ENCODE data around the gene HCFC2. TPM values are rescaled to one million over a fixed set of nuclear protein-coding genes. Genes with fewer than 3 reads are reported as not detected.
A peak's percentile ranks its signal among the peaks of the same experiment; 100 is the strongest.

The HCFC2 gene
- total RNA-seq, 1 donor from 2014 or later, result 10.0 TPM

DNA sequence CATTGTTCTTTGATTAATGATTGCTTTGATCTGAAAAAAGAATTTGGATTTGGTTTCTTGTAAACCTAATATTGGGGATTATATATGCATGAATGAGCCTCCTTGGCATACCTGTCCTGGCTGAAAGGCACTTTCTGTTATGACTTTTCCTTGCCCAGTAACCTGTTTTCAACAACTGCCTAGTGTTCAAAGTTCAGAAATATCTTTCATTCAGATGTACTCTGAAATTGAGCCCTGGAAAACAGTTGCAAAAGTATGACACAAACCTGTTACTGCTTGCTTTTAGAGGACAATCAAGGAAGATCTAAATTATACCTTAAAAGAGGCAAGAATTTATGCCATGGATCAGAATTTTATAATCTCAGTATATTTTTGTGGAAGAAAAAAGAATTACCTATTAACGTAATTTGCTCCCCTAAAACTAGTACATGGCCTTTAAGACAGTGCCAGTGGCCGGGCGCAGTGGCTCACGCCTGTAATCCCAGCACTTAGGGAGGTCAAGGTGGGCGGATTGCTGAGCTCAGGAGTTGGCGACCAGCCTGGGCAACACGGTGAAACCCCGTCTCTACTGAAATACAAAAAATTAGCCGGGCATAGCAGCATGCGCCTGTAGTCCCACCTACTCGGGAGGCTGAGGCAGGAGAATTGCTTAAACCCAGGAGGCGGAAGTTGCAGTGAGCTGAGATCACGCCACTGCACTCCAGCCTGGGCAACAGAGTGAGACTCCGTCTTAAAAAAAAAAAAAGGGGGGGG, 50.7 kb downstream of the HCFC2 start:
- DNase-seq (ENCODE audit: low spot score) (peak; percentile 62), ATAC-seq (peak; percentile 83)

DNA sequence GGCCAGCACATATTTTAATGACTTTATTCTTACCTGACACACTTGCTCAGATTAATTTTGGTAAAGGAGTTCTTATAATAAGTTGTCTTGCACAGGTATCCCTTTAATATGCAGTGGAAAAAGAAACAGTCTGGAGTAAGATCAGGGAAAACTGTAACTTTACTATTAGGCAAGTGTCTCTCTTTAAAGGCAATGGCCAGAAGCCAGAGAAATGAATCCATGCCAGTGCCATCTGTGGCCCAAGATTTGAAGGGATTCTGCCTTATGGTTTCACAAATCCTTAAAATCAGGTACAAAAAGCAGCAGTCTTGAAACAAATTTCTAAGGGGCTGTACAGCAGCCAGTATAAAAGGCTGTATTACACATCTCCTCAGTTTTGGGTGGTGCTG, 51.2 kb downstream of the HCFC2 start:
- ATAC-seq (peak; percentile 57), DNase-seq (ENCODE audit: low spot score) (no peak)

DNA sequence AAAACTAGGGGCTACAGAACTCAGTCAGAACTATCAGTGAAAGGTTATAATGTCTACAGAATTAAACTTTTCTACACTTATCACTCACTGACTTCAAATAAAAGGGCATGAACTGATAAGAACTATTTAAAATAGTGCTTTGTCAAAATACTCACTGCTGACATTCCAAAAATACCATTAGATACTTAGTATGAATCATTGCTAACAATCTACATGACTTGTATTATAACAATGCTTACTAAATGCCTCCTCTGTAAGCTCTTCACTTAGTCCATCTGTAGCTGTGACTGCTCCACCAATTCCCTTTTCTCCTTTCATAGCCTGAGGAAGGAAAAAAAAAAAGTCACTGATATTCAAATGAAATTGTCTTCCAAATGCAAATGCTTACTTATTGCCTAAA, 56.7 kb downstream of the HCFC2 start:
- DNase-seq (ENCODE audit: low spot score) (no peak), ATAC-seq (no peak)

DNA sequence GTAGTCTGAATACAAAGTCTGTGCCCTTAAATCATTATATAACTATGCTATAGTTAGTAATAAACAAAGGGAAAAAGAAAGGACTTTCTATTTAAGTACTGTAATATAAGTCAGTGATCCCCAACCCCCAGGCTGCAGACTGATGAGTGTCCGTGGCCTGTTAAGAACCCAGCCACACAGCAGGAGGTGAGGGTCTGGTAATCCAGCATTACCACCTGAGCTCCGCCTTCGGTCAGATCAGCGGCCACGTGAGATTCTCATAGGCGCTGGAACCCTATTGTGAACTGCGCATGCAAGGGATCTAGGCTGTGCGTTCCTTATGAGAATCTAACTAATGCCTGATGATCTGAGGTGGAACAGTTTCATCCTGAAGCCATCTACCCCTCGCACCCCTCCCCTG, 58.0 kb downstream of the HCFC2 start:
- DNase-seq (ENCODE audit: low spot score), result no peak
- ATAC-seq, result no peak

DNA sequence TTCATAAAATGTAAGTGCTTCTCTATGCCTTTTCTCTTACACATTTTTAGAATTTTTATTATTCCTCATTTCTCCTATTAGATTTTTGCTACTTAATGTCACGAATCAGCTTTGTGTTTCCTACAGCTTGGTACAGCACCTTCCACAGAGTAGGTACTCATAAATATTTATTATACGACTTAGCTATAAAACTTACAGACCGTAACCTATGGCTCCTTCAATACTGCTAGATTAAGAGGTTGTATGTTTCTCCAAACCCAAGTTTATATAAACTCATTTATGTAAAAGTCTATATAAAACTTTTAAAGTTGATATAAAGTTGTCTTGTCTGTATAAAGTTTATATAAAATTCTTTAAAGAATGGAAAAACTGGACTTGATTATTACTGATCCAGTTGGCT, 62.2 kb downstream of the HCFC2 start:
- no peak for DNase-seq (ENCODE audit: low spot score)
- no peak for ATAC-seq

DNA sequence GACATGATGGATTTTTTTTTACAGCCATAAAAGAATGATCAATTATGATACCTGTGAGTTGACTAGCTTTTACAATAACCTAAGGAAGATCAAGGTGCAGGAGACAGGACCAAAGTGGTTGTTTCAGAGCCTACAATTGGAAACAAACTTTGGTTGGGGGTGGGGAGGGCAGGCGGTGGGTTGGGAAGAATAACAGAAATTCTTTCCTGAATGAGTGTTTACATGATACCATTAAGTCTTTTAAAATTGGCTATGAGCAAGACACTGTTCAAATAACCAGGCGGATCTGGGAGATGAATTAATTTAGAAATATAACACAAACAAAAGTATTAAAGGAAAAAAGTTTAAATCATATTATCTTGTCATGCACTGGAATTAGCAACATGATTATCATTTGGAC, 66.4 kb downstream of the HCFC2 start:
- ATAC-seq, result no peak

DNA sequence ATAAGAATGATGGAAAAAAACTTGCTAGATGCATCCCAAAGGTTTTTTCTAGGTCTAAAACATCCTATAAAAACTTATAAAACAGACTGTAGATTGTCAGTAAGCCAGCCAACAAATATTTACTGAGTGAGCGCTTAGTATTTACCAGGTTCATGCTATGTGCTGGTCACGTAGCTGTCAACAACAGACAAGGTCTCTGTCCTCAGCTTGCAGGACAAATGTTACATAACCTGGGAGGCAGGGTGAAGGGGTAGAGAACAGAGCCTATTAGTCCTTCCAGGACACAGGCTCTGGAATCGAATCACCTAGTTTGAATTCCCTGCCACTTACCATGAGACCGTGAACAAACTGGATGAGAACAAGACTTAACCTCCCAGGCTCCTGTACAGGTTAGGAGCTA, 67.3 kb downstream of the HCFC2 start:
- peak; percentile 89 for ATAC-seq
- DNase-seq (ENCODE audit: low spot score), result peak; percentile 78

More for the DNA sequence above, 66.4 kb downstream of the HCFC2 start:
- no peak for DNase-seq (ENCODE audit: low spot score)

DNA sequence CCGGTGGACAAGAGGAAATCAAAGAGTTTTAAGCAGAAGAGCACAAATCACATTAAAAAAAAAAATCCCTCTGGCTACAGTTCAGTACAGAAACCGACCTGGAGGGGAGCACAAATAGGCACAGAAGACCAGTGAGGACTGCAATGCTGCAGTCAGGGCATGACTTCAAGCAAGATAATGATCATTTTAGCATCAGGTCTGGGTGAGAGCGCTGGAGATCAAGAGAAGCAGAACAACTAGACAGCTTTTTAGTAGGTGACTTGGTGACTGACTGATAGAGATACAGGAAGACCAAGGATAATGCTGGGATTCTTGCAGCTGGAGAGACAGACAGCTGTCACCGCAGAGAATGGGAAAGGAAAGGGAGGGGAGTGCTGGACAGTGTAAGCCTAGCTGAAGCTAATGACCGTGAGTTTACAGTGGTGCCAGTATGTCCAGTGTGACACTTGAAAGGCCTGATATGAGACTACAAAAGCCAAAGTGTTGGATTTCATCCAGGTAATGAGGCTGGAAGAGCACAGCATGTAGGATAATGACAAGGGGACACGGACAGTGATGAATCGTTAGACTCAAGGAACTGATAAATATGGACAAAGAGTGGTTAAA, 68.1 kb downstream of the HCFC2 start:
- ATAC-seq (peak; percentile 67), DNase-seq (ENCODE audit: low spot score) (no peak)

DNA sequence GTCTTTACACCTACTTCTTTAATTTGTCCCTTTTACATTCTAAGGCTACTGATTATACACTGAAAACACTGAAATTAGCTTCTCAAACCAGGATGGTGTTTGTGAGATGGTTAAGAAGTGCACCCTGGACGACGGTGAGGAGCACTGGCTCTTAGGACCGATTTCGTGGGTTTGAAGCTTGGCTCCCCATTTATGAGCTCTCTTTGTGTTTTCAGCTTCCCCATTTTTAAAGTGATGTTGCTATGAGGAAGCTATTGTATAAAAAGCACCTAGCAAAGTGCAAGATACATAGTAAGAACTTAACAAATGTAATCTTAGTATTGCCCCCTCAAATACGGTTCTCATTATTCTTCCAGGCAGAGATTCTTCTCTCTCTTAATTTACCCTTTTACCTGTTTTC, 69.0 kb downstream of the HCFC2 start:
- no peak for ATAC-seq
- no peak for DNase-seq (ENCODE audit: low spot score)

DNA sequence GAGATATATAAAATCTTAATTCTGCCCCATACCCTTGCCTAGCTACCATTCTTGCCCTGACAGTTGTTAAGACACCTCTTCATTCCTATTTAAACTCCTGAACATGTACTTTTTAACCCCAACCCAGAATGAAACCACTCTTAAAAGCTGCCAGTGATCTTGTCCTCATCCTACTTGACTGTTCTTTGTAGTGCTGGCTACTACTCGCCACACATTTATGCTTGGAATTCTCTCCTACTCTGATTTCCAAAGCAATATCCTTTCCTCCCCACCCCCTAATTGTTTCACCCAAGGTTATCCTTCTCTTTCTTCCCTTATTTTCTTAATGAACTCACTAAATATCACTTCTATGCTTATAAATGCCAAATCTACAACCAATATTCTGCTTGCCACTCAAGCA, 69.5 kb downstream of the HCFC2 start:
- ATAC-seq, result no peak
- no peak for DNase-seq (ENCODE audit: low spot score)

DNA sequence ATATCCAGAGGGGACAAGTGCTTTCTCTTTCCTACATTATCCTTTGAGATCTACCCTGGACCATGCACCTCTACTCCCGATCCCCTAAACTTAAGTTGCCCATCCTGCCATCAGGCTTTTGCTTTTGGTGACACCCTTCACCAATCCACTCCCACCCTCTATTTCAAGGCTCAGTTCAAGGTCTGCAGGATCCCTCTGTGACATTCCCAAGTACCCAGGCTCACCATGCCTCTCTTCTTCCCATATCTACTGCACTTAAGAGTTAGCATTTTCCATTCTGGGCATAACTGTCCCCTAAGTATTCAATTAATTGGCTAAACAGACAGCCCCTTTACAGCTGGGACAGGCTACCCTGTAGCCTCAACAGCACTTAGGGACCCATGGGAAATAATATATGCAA, 70.6 kb downstream of the HCFC2 start:
- ATAC-seq (no peak), DNase-seq (ENCODE audit: low spot score) (no peak)

DNA sequence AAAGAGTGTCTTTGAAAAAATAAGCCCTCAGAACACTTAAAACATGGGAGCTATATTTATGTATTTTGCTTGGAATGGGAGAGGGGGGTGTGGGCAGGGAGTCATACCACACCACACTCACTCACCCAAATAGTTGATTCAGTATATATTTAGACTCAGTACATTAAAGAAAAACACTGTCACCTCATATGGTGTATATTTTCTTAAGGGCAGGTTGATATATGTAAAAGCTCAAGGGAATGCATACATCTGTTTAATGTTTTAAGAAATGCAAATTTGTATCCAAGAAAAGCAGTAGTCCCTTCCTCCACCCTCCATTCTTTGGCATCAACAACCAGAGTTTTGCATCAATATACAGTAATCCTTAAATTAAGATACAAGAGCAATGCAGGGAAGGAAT, 72.2 kb downstream of the HCFC2 start:
- no peak for DNase-seq (ENCODE audit: low spot score)
- ATAC-seq, result no peak

DNA sequence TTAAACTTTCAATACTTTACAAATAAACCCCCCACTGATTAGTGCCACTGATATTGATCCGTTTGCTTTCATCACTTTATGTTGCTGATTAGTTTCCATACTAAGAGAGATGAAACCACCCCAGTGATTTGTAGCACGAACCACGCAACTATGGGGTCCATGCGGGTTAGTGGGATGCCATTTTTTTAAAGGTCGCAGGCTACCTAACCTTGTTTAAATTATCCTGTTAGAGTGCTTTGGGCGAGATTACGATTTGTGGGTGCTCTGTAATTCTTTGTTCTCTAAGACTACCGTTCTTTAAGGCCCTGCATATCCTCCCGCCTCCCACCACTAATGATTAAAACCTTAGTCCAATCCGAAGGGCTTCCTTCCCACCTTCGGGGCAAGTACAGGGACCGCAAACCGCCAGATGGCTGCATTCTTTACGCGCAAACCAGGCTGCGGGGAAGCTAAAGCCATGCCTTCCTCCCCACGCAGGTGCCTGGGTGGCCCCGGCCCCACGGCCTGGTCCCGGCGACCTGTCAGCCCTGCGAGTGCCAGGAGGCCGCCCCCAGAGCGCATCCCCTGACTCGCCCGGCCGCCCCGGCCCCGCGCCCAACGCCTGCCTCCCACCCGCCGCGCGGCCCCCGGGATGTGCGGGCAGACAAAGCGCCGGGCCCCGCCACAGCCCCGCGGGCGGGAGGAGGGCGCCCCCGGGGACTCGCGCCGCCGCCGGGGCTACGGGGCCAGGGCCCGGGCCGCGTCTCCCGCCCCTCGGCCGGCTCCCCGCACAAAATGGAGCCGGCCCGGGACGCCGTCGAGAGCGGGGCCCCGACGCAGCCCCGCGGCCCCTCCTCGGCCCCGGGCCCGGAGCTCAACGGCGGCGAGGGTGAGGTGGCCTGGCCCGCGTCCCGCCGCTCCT, 72.9 kb downstream of the HCFC2 start:
- DNase-seq (ENCODE audit: low spot score) (peak; percentile 61), ATAC-seq (peak; percentile 20)

DNA sequence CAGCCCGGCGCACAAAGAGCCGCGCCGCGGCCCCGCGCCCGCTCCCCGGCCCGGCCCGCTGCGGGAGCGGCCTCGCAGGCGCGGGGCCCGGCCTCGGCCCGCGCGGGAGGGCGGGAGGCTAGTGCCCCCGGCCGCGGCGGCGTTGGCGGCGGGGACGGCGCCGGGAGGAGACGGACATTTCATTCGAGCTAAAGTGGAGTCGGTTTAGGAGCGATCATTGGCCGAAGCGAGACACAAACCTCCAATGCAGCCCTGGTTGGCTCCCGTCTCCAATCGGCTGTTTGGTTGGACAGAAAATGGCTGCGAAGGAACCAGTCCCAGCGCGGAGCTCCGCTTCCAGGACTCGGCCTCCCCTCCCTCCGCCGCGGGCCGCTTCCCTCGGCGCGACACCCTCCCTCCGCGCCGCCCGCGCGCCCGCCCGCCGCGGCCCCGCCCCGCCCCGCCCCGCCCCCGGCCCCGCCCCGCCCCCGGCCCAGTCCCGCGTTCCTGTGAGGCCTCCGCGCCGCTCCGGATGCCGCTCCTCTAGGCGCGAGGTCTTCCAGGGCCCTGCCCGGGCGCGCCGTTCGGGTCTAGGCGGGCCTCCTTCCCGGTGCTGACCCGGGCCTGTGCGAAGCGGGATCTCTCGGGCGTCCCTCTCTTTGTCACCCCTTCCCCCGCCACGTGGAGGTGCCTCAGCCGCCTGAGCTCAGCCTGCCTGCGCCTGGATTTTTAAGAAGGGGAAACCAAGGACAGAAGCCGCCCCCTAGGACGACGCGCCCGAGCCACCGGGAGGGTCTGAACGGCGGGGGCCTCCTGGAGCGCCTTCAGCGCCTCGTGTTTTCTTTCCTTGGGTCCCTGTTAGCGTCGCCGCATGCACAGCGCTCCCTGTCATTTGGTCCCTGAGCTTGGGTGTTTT, 73.8 kb downstream of the HCFC2 start, which contains the start of gene NFYB:
TSS of gene NFYB (minus strand) at position 309 of the 895 bp plus-strand sequence. CDS start 2,757 bp downstream, outside the sequence.
- ATAC-seq (peak; percentile 93), DNase-seq (ENCODE audit: low spot score) (peak; percentile 96)

DNA sequence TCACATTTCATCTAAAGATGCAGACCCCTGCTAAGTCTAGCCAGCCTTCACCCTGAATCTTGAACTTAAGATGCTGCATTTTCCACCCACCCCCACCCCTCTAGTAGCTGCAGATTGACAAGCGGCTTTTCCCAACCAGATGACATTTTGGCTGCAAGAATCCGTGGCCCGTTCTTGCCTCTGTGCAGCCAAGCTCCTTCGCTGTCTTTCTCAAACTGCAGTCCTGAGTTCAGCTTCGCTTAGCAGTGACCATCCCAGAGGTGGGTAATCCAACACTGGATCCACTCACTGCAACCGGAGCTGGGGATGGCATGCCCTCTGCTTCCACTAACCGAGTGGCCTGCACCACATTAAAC, 74.4 kb downstream of the HCFC2 start:
- no peak for DNase-seq (ENCODE audit: low spot score)
- no peak for ATAC-seq

DNA sequence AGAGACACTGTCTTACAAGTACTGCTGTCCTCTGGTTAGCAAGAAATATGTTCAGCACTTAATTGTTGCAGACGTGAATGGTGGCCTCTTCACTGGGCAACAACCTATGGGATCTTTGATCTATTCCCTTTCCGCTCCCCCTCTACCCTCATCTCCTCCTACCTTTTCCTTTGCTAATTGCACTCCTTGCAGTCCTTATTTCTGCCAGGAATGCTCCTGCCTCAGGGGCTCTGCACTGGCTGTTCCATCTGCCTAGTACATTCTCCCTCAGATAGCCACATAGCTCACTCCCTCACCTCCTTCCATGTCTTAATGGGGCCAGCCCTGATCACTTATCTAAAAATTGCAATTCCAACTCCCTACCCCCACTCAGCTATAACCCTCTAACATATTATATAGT, 78.2 kb downstream of the HCFC2 start:
- ATAC-seq, result no peak

DNA sequence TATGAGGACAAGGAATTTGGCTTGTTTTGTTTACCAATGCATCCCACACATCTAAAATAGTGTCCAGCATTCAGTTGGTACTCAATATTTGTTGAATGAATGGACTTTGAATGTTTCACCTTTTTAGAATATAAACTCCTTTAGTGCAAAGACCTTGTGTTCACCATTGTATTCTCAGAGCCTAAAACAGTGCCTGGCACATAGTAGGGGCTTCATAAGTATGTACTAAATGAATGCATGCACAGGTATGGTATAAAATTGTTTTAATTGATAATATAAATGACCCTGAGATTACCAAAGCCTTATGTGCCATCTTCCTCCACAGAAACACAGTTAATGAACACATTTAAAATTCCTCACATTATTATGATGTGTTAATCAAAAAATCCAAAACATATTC, 78.7 kb downstream of the HCFC2 start:
- ATAC-seq (no peak), DNase-seq (ENCODE audit: low spot score) (no peak)

More for the DNA sequence above, 78.2 kb downstream of the HCFC2 start:
- DNase-seq (ENCODE audit: low spot score), result no peak

DNA sequence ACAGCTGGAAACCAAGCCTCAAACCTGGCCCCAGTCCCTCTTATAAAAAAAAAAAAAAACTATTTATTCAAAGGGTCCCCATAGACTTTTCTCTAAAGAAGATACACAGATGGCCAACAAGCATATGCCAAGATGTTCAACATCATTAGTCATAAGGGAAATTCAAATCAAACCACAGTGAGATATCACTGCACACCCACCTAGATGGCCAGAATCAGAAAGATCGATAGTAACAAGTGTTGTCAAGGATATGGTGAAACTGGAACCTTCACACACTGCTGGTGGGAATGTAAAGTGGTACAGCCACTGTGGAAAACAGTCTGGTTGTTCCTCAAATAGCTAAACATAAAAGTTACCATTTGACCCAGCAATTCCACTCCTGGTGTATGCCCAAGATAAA, 79.6 kb downstream of the HCFC2 start:
- DNase-seq (ENCODE audit: low spot score), result no peak
- no peak for ATAC-seq

DNA sequence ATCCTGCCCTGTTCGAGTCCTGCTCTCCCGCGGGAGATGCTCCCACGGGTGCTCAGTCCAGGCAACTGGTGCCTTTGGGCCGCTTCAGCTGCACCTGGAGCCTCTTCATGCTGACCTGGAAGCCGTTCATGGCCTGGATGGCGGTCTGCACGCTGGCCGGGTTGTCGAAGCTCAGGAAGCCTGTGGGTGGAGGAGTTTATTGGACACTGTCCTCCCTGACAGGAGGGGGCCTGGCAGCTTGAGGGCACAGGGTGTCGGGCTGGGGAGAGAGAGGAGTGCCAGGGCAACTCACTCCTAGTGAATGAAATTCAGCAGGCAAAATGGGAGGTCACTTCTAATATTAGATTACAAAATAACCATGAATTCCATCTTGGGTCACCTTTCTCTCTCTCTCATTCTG, 83.0 kb downstream of the HCFC2 start:
- no peak for ATAC-seq
- DNase-seq (ENCODE audit: low spot score), result no peak

DNA sequence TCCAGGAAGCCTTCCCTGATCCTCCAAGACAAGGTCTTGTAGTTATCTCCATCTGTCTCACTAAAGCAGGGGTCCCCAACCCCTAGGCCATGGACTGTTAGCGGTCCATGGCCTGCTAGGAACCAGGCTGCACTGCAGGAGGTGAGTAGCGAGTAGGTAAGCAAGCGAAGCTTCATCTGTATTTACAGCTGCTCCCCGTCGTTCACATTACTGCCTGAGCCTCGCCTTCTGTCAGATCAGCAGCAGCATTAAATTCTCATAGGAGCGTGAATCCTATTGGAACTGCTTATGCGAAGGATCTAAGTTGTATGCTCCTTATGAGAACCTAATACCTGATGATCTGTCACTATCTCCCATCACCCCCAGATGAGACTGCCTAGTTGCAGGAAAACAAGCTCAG, 86.1 kb downstream of the HCFC2 start:
- ATAC-seq (no peak), DNase-seq (ENCODE audit: low spot score) (no peak)
